SK-MEL-5 (cell line): ENCODE measurements around the gene KRTAP21-3. TPM values are rescaled to one million over a fixed set of nuclear protein-coding genes. Genes with fewer than 3 reads are reported as not detected.

Experiments used
- DNase-seq: peaks from one replicate; pipeline ENCODE4 v3.0.0-alpha.2; 2016; ENCODE audit warnings: low read depth, low spot score
- in situ Hi-C: cut with HindIII; loops from 2 replicates; pipeline ENCODE4 v1.10.0; 2016; ENCODE audit warnings: low sequenced_read_pairs, high pct_unique_total_duplicates, low pct_unique_long_range_greater_than_20kb
- small RNA-seq, 2 experiments: library from RNA; depleted of rRNA; stranded (forward); fragments of <200 nt; gene quantifications; one replicate each; pipeline ENCODE3, GENCODE V24; 2014
- total RNA-seq: library from RNA; depleted of rRNA; stranded (reverse); fragments of >200 nt; shearing (Covaris generic); gene quantifications from 2 replicates; pipeline ENCODE4 v1.2.3, GENCODE V29; 2014; rRNA removed

Gene KRTAP21-3
- total RNA-seq, 1 experiment from 2014 or later: not detected

GRCh38 chr21:30676737-30677136 lies 41.8 kb downstream of the KRTAP21-3 start:
- DNase-seq: no peak
- in situ Hi-C loops: no loop called here

- DNase-seq: no peak
- in situ Hi-C loops: no loop called here
Observed at GRCh38 chr21:30674312-30674711, 44.3 kb downstream of the KRTAP21-3 start.

- DNase-seq: no peak
- in situ Hi-C loops: no loop called here
Observed at GRCh38 chr21:30672985-30673650, 45.5 kb downstream of the KRTAP21-3 start.

GRCh38 chr21:30668776-30669175 lies 49.8 kb downstream of the KRTAP21-3 start:
- in situ Hi-C loops: no loop called here
- DNase-seq: no peak

Small RNA genes lying within 50 kb of the gene (small RNA-seq; reads per million reads assigned to genes)
- gene AP000244.1 (0 reads per million in 2 experiments), gene KRTAP21-3 (0 reads per million in 2 experiments)

Other genes with a start within 250 kb of the KRTAP21-3 start
- 0.34 and 1.3 TPM in 2 replicates for gene KRTAP19-1, start 238.4 kb downstream of the KRTAP21-3 start, total RNA-seq
- gene KRTAP19-2, start 231.3 kb downstream of the KRTAP21-3 start, total RNA-seq: not detected in 2 replicates
- gene KRTAP19-3, start 226.8 kb downstream of the KRTAP21-3 start, total RNA-seq: not detected in 2 replicates
- not detected in 2 replicates for gene KRTAP19-4, start 221.6 kb downstream of the KRTAP21-3 start, total RNA-seq
- gene KRTAP19-5, start 216.6 kb downstream of the KRTAP21-3 start, total RNA-seq: not detected in 2 replicates
- gene KRTAP19-6, start 176.9 kb downstream of the KRTAP21-3 start, total RNA-seq: not detected in 2 replicates
- gene KRTAP19-7, start 157.5 kb downstream of the KRTAP21-3 start, total RNA-seq: not detected in 2 replicates
- not detected in 2 replicates for gene KRTAP22-2, start 128.4 kb downstream of the KRTAP21-3 start, total RNA-seq
- gene KRTAP6-3, start 126.3 kb downstream of the KRTAP21-3 start, total RNA-seq: not detected in 2 replicates
- not detected in 2 replicates for gene KRTAP6-2, start 119.9 kb downstream of the KRTAP21-3 start, total RNA-seq
- not detected in 2 replicates for gene KRTAP22-1, start 117.7 kb downstream of the KRTAP21-3 start, total RNA-seq
- not detected in 2 replicates for gene KRTAP6-1, start 104.8 kb downstream of the KRTAP21-3 start, total RNA-seq
- gene KRTAP20-1, start 102.4 kb downstream of the KRTAP21-3 start, total RNA-seq: not detected in 2 replicates
- gene KRTAP20-4, start 98.2 kb downstream of the KRTAP21-3 start, total RNA-seq: not detected in 2 replicates
- gene KRTAP20-2, start 83.6 kb downstream of the KRTAP21-3 start, total RNA-seq: not detected in 2 replicates
- gene KRTAP20-3, start 75.9 kb downstream of the KRTAP21-3 start, total RNA-seq: not detected in 2 replicates
- gene KRTAP21-2, start 28.5 kb upstream of the KRTAP21-3 start, total RNA-seq: not detected in 2 replicates
- gene KRTAP21-1, start 36.7 kb upstream of the KRTAP21-3 start, total RNA-seq: not detected in 2 replicates
- gene KRTAP8-1, start 94.5 kb upstream of the KRTAP21-3 start, total RNA-seq: not detected in 2 replicates
- gene KRTAP7-1, start 111.0 kb upstream of the KRTAP21-3 start, total RNA-seq: not detected in 2 replicates
- gene KRTAP11-1, start 162.8 kb upstream of the KRTAP21-3 start, total RNA-seq: not detected in 2 replicates